Progenitor cell of endocrine pancreas (in vitro differentiated cells): ENCODE measurements around the gene ZNF618. TPM values are rescaled to one million over a fixed set of nuclear protein-coding genes. Genes with fewer than 3 reads are reported as not detected.

Experiments used
- DNase-seq: peaks from one replicate; pipeline ENCODE4 v3.0.0; 2021; ENCODE audit warnings: low spot score; ENCODE audit not compliant: unreplicated experiment
- H3K27ac Mint-ChIP-seq: 2 replicates; pipeline ENCODE4 v1.8.0; 2021; ENCODE audit warnings: mild to moderate bottlenecking, moderate library complexity, mixed read lengths
- H3K27me3 Mint-ChIP-seq: 2 replicates; pipeline ENCODE4 v1.8.0; 2021; ENCODE audit warnings: mixed read lengths
- H3K36me3 Mint-ChIP-seq: 2 replicates; pipeline ENCODE4 v1.8.0; 2022; ENCODE audit warnings: mixed read lengths; ENCODE audit not compliant: insufficient read depth
- H3K4me1 Mint-ChIP-seq: 2 replicates; pipeline ENCODE4 v1.8.0; 2021; ENCODE audit warnings: low read depth, mixed read lengths
- H3K4me3 Mint-ChIP-seq: 2 replicates; pipeline ENCODE4 v1.8.0; 2021; ENCODE audit warnings: low read depth, mild to moderate bottlenecking, moderate library complexity, mixed read lengths
- H3K9me3 Mint-ChIP-seq: 2 replicates; pipeline ENCODE4 v1.8.0; 2021; ENCODE audit warnings: low read depth, mixed read lengths
- CTCF ChIP-seq: fragments of 200-600 bp; sonication (generic); IDR thresholded peaks from one replicate; pipeline ENCODE4 v1.5.0; 2021; ENCODE audit warnings: antibody characterized with exemption, mild to moderate bottlenecking; ENCODE audit not compliant: unreplicated experiment
- total RNA-seq: library from RNA; stranded (reverse); gene quantifications from 2 replicates; pipeline ENCODE4 v1.2.1, GENCODE V29; 2021

Gene ZNF618
- total RNA-seq, 1 donor from 2014 or later: 85.8 TPM

GRCh38 chr9:114002271-114002985 is 126.3 kb downstream of the ZNF618 start:
- Mint-ChIP-seq H3K27me3 (no peaks in the 10 kb centered on the region), H3K36me3 (peaks cover 14% of the 10 kb centered on the region), H3K4me3 (no peak overlapping the region), H3K27ac (no peak overlapping the region), H3K4me1 (peaks cover 2% of the 10 kb centered on the region), H3K9me3 (no peaks in the 10 kb centered on the region)
- no peak for TF ChIP-seq CTCF
- peak; percentile 1 for DNase-seq

- H3K4me3 Mint-ChIP-seq: no peak overlapping the region
- no peak for DNase-seq
- H3K4me1 Mint-ChIP-seq: peaks cover 2% of the 10 kb centered on the region
- H3K27ac Mint-ChIP-seq: no peak overlapping the region
- H3K27me3 Mint-ChIP-seq: no peaks in the 10 kb centered on the region
- TF ChIP-seq CTCF: no peak
- no peaks in the 10 kb centered on the region for H3K9me3 Mint-ChIP-seq
- H3K36me3 Mint-ChIP-seq: peaks cover 16% of the 10 kb centered on the region
Observed at GRCh38 chr9:114002986-114003350, 126.9 kb downstream of the ZNF618 start.

- Mint-ChIP-seq H3K27me3 (no peaks in the 10 kb centered on the region), H3K27ac (no peak overlapping the region), H3K9me3 (no peaks in the 10 kb centered on the region), H3K4me3 (no peak overlapping the region), H3K36me3 (peaks cover 16% of the 10 kb centered on the region), H3K4me1 (peaks cover 2% of the 10 kb centered on the region)
- TF ChIP-seq CTCF: no peak
- no peak for DNase-seq
Observed at GRCh38 chr9:114003351-114003750, 127.2 kb downstream of the ZNF618 start.

GRCh38 chr9:114003758-114004157 is 127.6 kb downstream of the ZNF618 start:
- DNase-seq: no peak
- no peak for TF ChIP-seq CTCF
- Mint-ChIP-seq H3K36me3 (peaks cover 17% of the 10 kb centered on the region), H3K9me3 (no peaks in the 10 kb centered on the region), H3K27ac (no peak overlapping the region), H3K4me3 (no peak overlapping the region), H3K4me1 (peaks cover 2% of the 10 kb centered on the region), H3K27me3 (no peaks in the 10 kb centered on the region)

GRCh38 chr9:114004221-114004716 is 128.2 kb downstream of the ZNF618 start:
- H3K27me3 Mint-ChIP-seq: no peaks in the 10 kb centered on the region
- peaks cover 21% of the 10 kb centered on the region for H3K36me3 Mint-ChIP-seq
- H3K4me1 Mint-ChIP-seq: peaks cover 2% of the 10 kb centered on the region
- peak overlapping the region; percentile 85 for H3K27ac Mint-ChIP-seq
- no peaks in the 10 kb centered on the region for H3K9me3 Mint-ChIP-seq
- no peak for TF ChIP-seq CTCF
- H3K4me3 Mint-ChIP-seq: no peak overlapping the region
- no peak for DNase-seq
